ENCODE data around the gene PISD.
"Not testable (repeated sequence)": the region's sequence is repeated elsewhere in the genome, so short reads cannot be mapped to it uniquely, and the experiment has no call there.

The PISD gene

DNA sequence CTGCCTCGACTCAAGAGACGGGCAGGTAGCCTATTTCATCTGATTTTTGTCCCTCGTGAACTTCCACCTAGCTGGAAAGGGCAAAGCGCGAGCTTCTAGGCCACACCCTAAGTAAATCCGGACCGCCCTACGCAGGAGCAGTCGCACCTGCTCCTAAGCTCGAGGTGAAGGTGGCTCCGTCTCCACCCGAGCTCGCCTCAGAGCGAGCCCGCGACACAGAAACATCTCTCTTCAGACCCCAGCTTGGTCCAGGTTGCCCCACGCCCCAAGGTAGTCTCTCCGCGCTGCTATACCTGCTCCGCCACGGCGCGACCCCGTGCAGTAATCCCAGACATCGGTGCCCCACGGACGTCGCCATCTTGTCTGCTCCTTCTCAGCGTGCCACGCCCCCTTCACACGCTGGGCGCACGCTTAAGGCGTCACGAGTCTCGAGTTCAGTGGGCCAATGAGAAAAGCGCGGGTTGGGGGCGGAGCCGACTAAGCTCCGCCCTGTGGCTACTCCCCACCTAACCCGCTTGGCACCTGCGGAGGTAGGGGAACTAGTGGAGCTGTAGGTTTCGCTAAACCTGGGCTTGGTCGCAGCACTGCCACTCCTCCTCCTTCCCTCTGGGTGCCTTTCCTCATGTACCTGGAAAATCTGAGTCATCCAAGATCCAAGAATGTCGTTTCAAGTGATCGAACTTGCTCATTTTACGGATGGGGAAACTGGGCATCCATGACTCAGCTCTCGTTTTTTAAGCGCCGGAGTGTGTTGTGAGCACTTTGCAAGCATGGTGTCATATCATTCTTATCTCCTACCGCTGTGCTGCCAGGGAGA, at the start of gene PISD:
PISD (minus strand) TSS at position 365 of the 817 bp plus-strand sequence; CDS start at position 358, 7 bp downstream.
- peak; percentile 96 for DNase-seq (ENCODE audit: low spot score)

- not testable (repeated sequence) for DNase-seq (ENCODE audit: low spot score)
These were observed 49.2 kb upstream of the PISD start for GRCh38 chr22:31711226-31711625.

- DNase-seq (ENCODE audit: low spot score), result no peak
These were observed 45.5 kb upstream of the PISD start for GRCh38 chr22:31707519-31707918.

- DNase-seq (ENCODE audit: low spot score), result no peak
These were observed 33.4 kb upstream of the PISD start for GRCh38 chr22:31695423-31695822.

- not testable (repeated sequence) for DNase-seq (ENCODE audit: low spot score)
These were observed 32.0 kb upstream of the PISD start for GRCh38 chr22:31694046-31694445.

- peak; percentile 31 for DNase-seq (ENCODE audit: low spot score)
These were observed 30.3 kb upstream of the PISD start for GRCh38 chr22:31692186-31692886.

- no peak for DNase-seq (ENCODE audit: low spot score)
These were observed 29.4 kb upstream of the PISD start for GRCh38 chr22:31691408-31691807.

GRCh38 chr22:31683181-31684105, 21.4 kb upstream of the PISD start:
- no peak for DNase-seq (ENCODE audit: low spot score)

- DNase-seq (ENCODE audit: low spot score), result no peak
These were observed 20.7 kb upstream of the PISD start for GRCh38 chr22:31682751-31683150.

DNA sequence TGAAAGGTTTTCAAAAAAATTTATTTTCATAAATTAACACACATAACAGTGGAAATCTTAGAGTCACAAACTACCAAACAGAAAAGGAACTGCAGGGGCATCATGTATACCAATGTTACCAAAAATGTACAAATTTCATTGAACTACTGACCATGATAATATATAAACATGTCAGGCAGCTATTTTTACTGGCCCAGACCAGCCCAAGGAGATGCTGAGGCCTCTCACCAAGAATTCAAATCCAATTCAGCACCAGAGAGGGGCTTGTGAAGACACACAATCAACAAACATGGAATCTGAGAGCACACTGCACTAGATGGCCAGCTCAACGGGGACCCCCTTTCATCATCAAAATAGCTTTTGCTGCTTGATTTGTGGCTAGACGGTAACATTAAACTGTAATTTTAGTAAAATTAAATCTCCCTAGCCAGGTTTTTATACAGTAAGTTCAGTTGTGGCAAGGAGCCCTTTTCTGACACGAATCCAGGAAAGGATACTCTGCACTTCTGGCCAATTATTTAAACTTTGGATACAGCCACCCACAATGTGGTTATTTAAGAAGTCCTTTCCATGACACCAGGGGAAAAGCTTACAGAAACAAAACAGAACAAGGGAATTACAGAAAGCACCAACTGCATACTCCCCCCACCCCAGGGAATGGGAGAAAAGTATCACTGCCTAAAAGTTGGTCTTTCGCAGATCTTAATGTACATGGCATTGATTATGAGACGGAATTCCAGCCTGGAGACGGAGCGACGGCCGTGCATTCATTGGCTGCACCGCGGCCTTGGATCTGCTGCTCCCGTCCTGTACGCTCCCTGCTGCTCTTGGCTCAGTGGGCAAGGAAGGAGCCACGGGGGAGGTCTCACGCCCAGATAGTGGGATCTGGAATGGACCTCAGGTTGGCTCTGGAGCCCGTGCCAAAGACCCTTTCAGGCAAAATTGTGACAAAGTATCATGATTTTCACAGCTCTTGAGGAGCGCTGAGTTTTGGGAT, 19.6 kb upstream of the PISD start:
- no peak for DNase-seq (ENCODE audit: low spot score)

GRCh38 chr22:31680861-31681341, 18.9 kb upstream of the PISD start:
- DNase-seq (ENCODE audit: low spot score), result no peak

- DNase-seq (ENCODE audit: low spot score), result no peak
These were observed 16.7 kb upstream of the PISD start for GRCh38 chr22:31678748-31679147.

- peak; percentile 94 for DNase-seq (ENCODE audit: low spot score)
These were observed 14.7 kb upstream of the PISD start for GRCh38 chr22:31676700-31677099.

- not testable (repeated sequence) for DNase-seq (ENCODE audit: low spot score)
These were observed 12.2 kb upstream of the PISD start for GRCh38 chr22:31674219-31674618.

- not testable (repeated sequence) for DNase-seq (ENCODE audit: low spot score)
These were observed 6.8 kb upstream of the PISD start for GRCh38 chr22:31668849-31669248.

DNA sequence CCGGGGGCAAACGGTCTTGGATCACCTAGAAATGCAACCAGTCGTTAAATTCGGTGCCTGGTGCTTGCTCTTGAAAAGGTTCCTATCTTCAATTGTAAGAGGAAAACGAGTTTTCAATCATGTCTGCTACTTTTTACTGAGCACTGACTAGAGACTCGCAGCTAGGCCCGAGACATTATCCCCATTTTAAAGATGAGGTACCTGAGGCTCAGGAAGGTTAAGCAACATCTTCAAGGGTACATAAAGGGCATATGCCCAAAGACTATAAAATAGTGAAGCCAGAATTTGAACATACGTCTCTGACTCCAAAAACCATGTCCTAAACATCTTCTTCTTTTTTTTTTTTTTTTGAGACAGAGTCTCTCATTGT, 638 bp upstream of the PISD start:
- no peak for DNase-seq (ENCODE audit: low spot score)

DNA sequence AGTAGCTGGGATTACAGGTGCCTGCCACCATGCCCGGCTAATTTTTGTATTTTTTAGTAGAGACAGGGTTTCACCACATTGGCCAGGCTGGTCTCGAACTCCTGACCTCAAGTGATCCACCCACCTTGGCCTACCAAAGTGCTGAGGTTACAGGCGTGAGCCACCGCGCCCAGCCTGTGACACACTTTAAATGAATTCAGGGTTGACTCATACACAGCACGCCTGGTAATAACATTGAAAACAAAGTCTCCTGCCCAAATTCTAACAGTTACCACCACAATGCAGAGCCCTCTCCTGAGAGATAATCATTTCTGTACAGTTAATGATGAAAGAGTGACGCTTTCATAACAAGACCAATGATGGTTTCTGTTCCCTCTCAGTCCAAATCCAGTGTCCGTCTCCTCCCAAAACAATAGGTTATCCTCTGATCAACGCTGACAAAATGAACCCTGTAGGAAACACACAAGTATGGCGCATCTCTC, 1.1 kb downstream of the PISD start:
- DNase-seq (ENCODE audit: low spot score), result not testable (repeated sequence)

GRCh38 chr22:31659246-31659645, 2.8 kb downstream of the PISD start:
- DNase-seq (ENCODE audit: low spot score), result no peak

DNA sequence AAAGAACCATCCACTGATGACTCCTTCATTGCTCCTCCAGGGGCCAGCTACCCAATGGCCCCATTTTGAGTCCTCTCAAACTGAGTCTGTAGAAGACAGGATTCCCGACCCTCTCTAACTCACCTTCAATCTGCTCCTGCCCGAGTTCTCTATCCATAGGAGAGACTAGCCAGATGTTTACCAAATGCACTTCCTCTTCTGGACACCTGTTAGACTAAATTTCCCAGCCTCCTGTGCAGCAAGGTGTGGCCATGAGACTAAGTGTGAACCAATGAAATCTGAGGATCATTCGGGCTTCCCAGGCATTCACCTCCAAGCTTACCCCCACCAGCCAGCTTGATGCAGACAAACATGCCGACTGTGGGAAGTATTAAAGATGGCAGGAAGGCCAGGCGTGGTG, 7.6 kb downstream of the PISD start:
- no peak for DNase-seq (ENCODE audit: low spot score)

DNA sequence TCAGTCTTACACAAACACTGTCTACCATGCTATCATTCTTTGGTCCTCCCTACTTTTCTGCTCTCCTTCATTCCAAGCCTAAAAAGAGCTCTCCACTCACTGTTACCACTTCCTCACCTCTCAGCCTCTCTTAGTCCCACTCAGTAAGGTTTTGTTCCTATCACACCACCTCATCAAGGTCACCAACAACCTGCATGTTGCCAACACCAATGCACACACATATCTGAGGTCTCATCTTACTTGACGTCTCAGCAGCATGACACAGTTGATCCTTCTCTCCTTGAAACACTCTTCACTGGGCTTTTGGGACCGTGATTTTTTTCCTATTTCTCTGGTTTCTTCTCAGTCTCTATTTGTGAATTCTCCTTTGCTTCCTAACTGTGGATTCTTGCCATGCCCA, 8.1 kb downstream of the PISD start:
- DNase-seq (ENCODE audit: low spot score), result no peak
